Caco-2 (cell line): ENCODE measurements around the gene KRT80. TPM values are rescaled to one million over a fixed set of nuclear protein-coding genes. Genes with fewer than 3 reads are reported as not detected.

Source experiments
- BruUV-seq: library from RNA; stranded (reverse); fragments of 400-500 nt; replicated peaks from 2 replicates; lab custom pipeline; 2021; lab: Mats Ljungman, UMichigan
- CTCF ChIA-PET: fragments of 300-600 bp; sonication (Branson Sonifier 250); formaldehyde crosslinking; loops from one replicate; lab custom pipeline; 2022; ENCODE audit warnings: antibody characterized with exemption; lab: Charles Lee
- POLR2A ChIA-PET: fragments of 300-600 bp; sonication (Branson Sonifier 250); formaldehyde crosslinking; loops from one replicate; lab custom pipeline; 2022; ENCODE audit warnings: antibody characterized with exemption; lab: Charles Lee
- DNase-seq, 2 experiments: peaks; one replicate each; pipeline versions ENCODE4 v3.0.0 to v3.0.0-alpha.2; 2020 to 2022
- H3K27me3 ChIP-seq: replicated peaks from 2 replicates; pipeline ENCODE4 v1.6.0; 2011; ENCODE audit warnings: low read length; ENCODE audit not compliant: control insufficient read depth, insufficient read depth
- H3K36me3 ChIP-seq: 2 replicates; pipeline ENCODE4 v1.5.1; 2011; ENCODE audit warnings: low read length; ENCODE audit not compliant: control insufficient read depth, insufficient read depth
- H3K4me1 ChIP-seq: fragments of 250-450 bp; sonication (Bioruptor Pico); 2 replicates; pipeline ENCODE4 v1.5.1; 2020; ENCODE audit warnings: mild to moderate bottlenecking
- H3K4me3 ChIP-seq: 2 replicates; pipeline ENCODE4 v1.5.1; 2011; ENCODE audit warnings: low read depth, mild to moderate bottlenecking, control low read depth, low read length
- H3K9me3 ChIP-seq: fragments of 250-450 bp; sonication (Bioruptor Pico); 2 replicates; pipeline ENCODE4 v1.5.1; 2020; ENCODE audit warnings: mild to moderate bottlenecking, moderate library complexity
- H3K27ac Mint-ChIP-seq: one replicate; pipeline ENCODE4 v1.8.0; 2022; ENCODE audit warnings: mixed read lengths; ENCODE audit not compliant: unreplicated experiment
- H3K27me3 Mint-ChIP-seq: one replicate; pipeline ENCODE4 v1.8.0; 2022; ENCODE audit warnings: mixed read lengths; ENCODE audit not compliant: insufficient read depth, unreplicated experiment
- H3K36me3 Mint-ChIP-seq: one replicate; pipeline ENCODE4 v1.8.0; 2022; ENCODE audit warnings: mild to moderate bottlenecking, mixed read lengths; ENCODE audit not compliant: insufficient read depth, unreplicated experiment
- H3K4me1 Mint-ChIP-seq: one replicate; pipeline ENCODE4 v1.8.0; 2022; ENCODE audit warnings: low read depth, mixed read lengths; ENCODE audit not compliant: unreplicated experiment
- H3K4me3 Mint-ChIP-seq: one replicate; pipeline ENCODE4 v1.8.0; 2022; ENCODE audit warnings: mild to moderate bottlenecking, moderate library complexity, mixed read lengths; ENCODE audit not compliant: unreplicated experiment
- H3K9me3 Mint-ChIP-seq: one replicate; pipeline ENCODE4 v1.8.0; 2022; ENCODE audit warnings: mixed read lengths; ENCODE audit not compliant: unreplicated experiment
- intact Hi-C: fragments of 100-400 bp; cut with micrococcal nuclease; formaldehyde crosslinking; loops from one replicate; pipeline ENCODE4 v1.10.0; 2022; ENCODE audit not compliant: unreplicated experiment
- total RNA-seq: library from RNA; stranded (reverse); gene quantifications from 2 replicates; pipeline ENCODE4 v1.2.3, GENCODE V29; 2022
- TF ChIP-seq, protein P1 (sequence below), 2 experiments: fragments of 200-600 bp in 1 of 2; IDR thresholded peaks; 1 replicate in 1 of 2; 2 replicates in 1 of 2; pipeline versions ENCODE4 v1.5.1 to v1.8.0; 2011 to 2022; ENCODE audit warnings: antibody characterized with exemption in 1 of 2, control low read depth in 1 of 2, inconsistent platforms in 1 of 2, low read depth in 1 of 2, low read length in 1 of 2, mild to moderate bottlenecking in 1 of 2, moderate library complexity in 1 of 2; ENCODE audit not compliant: insufficient read depth in 1 of 2, severe bottlenecking in 1 of 2, unreplicated experiment in 1 of 2

Gene KRT80
- total RNA-seq, 1 experiment from 2014 or later = 0.29 TPM

DNA sequence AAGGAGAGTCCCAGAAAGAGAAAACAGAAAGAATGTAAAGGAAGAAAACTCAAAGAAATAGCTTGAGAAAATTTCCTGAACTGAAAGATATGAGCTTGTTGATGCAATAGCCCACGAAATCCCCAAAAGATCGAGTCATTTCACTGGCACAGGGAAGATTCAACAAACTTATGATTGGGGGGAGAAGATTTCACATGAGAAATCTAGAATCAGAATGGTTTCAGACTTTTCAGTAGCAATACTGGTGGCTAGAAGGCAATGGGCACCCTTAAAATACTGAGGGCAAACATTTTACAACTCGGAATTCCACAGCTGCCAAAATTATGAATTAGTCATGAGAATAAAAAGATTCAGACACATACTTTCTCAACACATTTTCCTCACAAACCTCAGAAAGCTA is 32.3 kb upstream of the KRT80 start:
- peaks cover 17% of the 10 kb centered on the region for H3K4me1 Mint-ChIP-seq

DNA sequence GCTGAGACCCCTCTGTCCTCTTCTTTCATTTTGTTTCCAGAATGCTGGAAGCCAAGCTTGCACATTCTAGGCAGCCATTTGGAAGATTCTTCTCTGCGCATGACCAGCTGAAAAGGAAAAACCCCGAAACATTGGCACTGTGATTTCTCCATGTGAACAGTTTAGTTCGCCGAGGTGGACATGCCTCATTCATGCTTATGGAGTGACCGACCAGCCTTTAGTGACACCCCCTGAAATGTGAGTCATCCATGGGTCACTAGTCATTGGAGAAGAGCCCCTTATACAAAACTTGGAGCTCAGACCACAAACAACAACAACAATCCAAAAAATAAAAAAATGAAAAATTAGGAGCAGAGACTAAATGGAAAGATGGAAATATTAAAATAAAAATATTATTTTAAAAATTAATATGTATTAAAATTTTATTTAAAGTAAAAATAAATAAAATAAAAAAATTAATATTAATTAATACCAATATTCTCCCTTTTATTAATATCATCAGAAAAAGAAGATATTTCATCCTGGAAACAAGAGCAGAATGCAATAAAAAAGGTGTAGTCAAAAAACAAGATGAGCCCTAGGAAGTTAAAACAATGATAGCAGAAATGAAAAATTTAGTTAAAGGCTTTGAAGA is 31.7 kb upstream of the KRT80 start:
- no peak overlapping the region for H3K4me3 Mint-ChIP-seq
- peaks cover 20% of the 10 kb centered on the region for H3K4me1 Mint-ChIP-seq
- H3K36me3 Mint-ChIP-seq = no peaks in the 10 kb centered on the region
- peaks cover 10% of the 10 kb centered on the region for H3K9me3 Mint-ChIP-seq
- no peak for DNase-seq
- Histone ChIP-seq H3K36me3 (no peaks in the 10 kb centered on the region), H3K4me3 (no peak overlapping the region), H3K9me3 (no peaks in the 10 kb centered on the region), H3K27me3 (no peaks in the 10 kb centered on the region), H3K4me1 (peaks cover 22% of the 10 kb centered on the region)
- intact Hi-C loops = no loop called here
- H3K27me3 Mint-ChIP-seq = no peaks in the 10 kb centered on the region
- CTCF ChIA-PET = interaction anchor here (1.5 kb wide), 1 partner anchor 67 kb away, joined by 4 read pairs; no protein-coding TSS in a partner anchor
- POLR2A ChIA-PET = no interaction called here
- peak overlapping the region; percentile 26 for H3K27ac Mint-ChIP-seq
- BruUV-seq = no TSS peak
- TF ChIP-seq, protein P1, sequence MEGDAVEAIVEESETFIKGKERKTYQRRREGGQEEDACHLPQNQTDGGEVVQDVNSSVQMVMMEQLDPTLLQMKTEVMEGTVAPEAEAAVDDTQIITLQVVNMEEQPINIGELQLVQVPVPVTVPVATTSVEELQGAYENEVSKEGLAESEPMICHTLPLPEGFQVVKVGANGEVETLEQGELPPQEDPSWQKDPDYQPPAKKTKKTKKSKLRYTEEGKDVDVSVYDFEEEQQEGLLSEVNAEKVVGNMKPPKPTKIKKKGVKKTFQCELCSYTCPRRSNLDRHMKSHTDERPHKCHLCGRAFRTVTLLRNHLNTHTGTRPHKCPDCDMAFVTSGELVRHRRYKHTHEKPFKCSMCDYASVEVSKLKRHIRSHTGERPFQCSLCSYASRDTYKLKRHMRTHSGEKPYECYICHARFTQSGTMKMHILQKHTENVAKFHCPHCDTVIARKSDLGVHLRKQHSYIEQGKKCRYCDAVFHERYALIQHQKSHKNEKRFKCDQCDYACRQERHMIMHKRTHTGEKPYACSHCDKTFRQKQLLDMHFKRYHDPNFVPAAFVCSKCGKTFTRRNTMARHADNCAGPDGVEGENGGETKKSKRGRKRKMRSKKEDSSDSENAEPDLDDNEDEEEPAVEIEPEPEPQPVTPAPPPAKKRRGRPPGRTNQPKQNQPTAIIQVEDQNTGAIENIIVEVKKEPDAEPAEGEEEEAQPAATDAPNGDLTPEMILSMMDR (IDR thresholded peaks at IDR 0.05; ENCODE audit: insufficient read depth in 1 of 2, low read depth in 1 of 2, low read length in 1 of 2, severe bottlenecking in 1 of 2, unreplicated experiment in 1 of 2) = no peak

More for the DNA sequence above, 32.3 kb upstream of the KRT80 start:
- no peaks in the 10 kb centered on the region for H3K27me3 ChIP-seq
- no peak for DNase-seq
- Mint-ChIP-seq H3K4me3 (no peak overlapping the region), H3K36me3 (no peaks in the 10 kb centered on the region), H3K27ac (peak overlapping the region; percentile 26), H3K27me3 (no peaks in the 10 kb centered on the region), H3K9me3 (peaks cover 10% of the 10 kb centered on the region)
- ChIA-PET CTCF (no interaction called here), POLR2A (no interaction called here)
- BruUV-seq = no TSS peak
- TF ChIP-seq, protein P1 (IDR thresholded peaks at IDR 0.05; ENCODE audit: insufficient read depth in 1 of 2, low read depth in 1 of 2, low read length in 1 of 2, severe bottlenecking in 1 of 2, unreplicated experiment in 1 of 2) = no peak
- intact Hi-C loops = no loop called here
- H3K36me3 ChIP-seq = no peaks in the 10 kb centered on the region
- H3K9me3 ChIP-seq = no peaks in the 10 kb centered on the region
- peaks cover 26% of the 10 kb centered on the region for H3K4me1 ChIP-seq
- H3K4me3 ChIP-seq = no peak overlapping the region

DNA sequence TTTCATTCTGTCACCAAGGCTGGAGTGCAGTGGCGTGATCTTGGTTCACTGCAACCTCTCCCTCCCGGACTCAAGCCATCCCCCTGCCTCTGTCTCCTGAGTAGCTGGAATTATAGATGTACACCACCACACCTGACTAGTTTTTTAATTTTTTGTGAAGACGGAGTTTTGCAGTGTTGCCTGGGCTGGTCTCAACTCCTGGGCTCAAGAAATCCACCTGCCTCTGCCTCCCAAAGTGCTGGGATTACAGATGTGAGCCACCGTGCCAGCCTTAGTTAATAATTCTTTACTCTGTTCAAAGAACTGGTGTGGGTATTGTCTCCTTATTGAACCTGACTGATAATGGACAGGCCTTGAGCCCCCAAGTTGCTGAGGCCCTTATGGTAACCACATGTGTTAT is 30.9 kb upstream of the KRT80 start:
- DNase-seq = no peak
- no peaks in the 10 kb centered on the region for H3K9me3 ChIP-seq
- POLR2A ChIA-PET = no interaction called here
- no peak overlapping the region for H3K27ac Mint-ChIP-seq
- CTCF ChIA-PET = interaction anchor here (1.5 kb wide), 1 partner anchor 66 kb away, joined by 4 read pairs; no protein-coding TSS in a partner anchor
- H3K9me3 Mint-ChIP-seq = peaks cover 4% of the 10 kb centered on the region
- H3K4me1 ChIP-seq = peaks cover 27% of the 10 kb centered on the region
- BruUV-seq = no TSS peak
- H3K4me3 ChIP-seq = no peak overlapping the region
- no peaks in the 10 kb centered on the region for H3K36me3 ChIP-seq
- peaks cover 23% of the 10 kb centered on the region for H3K4me1 Mint-ChIP-seq
- no peaks in the 10 kb centered on the region for H3K27me3 ChIP-seq
- intact Hi-C loops = no loop called here
- no peaks in the 10 kb centered on the region for H3K27me3 Mint-ChIP-seq
- H3K36me3 Mint-ChIP-seq = no peaks in the 10 kb centered on the region
- TF ChIP-seq, protein P1 (IDR thresholded peaks at IDR 0.05; ENCODE audit: insufficient read depth in 1 of 2, low read depth in 1 of 2, low read length in 1 of 2, severe bottlenecking in 1 of 2, unreplicated experiment in 1 of 2) = no peak
- no peak overlapping the region for H3K4me3 Mint-ChIP-seq
